NT2/D1 (cell line): ENCODE results near the gene ATP8B3.
A peak's percentile ranks its signal among the peaks of the same experiment; 100 is the strongest.

Experiments
- DNase-seq: peaks from one replicate; pipeline ENCODE4 v3.0.0-alpha.2; 2011; ENCODE audit warnings: low read depth, low spot score
- H3K27me3 ChIP-seq: 2 replicates; pipeline ENCODE4 v1.6.0; 2011; ENCODE audit warnings: mild to moderate bottlenecking; ENCODE audit not compliant: insufficient read length, insufficient read depth
- H3K36me3 ChIP-seq: 2 replicates; pipeline ENCODE4 v1.6.1; 2011; ENCODE audit warnings: mild to moderate bottlenecking, low read length, mixed read lengths; ENCODE audit not compliant: insufficient read depth, insufficient read length
- H3K4me1 ChIP-seq: 2 replicates; pipeline ENCODE4 v1.5.1; 2011; ENCODE audit not compliant: insufficient read depth, insufficient read length
- H3K4me3 ChIP-seq: 2 replicates; pipeline ENCODE4 v1.5.1; 2011; ENCODE audit warnings: low read depth; ENCODE audit not compliant: insufficient read length
- H3K9ac ChIP-seq: 2 replicates; pipeline ENCODE4 v1.6.0; 2011; ENCODE audit warnings: low read depth; ENCODE audit not compliant: insufficient read length
- H3K9me3 ChIP-seq: 2 replicates; pipeline ENCODE4 v1.5.1; 2011; ENCODE audit warnings: mild to moderate bottlenecking, low read length; ENCODE audit not compliant: insufficient read depth
- SUZ12 ChIP-seq: IDR thresholded peaks from 2 replicates; pipeline ENCODE4 v1.6.1; 2011; ENCODE audit not compliant: insufficient read length, insufficient read depth; ENCODE audit errors: extremely low read depth
- YY1 ChIP-seq: IDR thresholded peaks from 2 replicates; pipeline ENCODE4 v1.6.1; 2011; ENCODE audit not compliant: insufficient read length, insufficient read depth
- ZNF274 ChIP-seq: IDR thresholded peaks from 2 replicates; pipeline ENCODE4 v1.6.1; 2011; ENCODE audit warnings: mild to moderate bottlenecking, low read depth, low read length

Gene ATP8B3

DNA sequence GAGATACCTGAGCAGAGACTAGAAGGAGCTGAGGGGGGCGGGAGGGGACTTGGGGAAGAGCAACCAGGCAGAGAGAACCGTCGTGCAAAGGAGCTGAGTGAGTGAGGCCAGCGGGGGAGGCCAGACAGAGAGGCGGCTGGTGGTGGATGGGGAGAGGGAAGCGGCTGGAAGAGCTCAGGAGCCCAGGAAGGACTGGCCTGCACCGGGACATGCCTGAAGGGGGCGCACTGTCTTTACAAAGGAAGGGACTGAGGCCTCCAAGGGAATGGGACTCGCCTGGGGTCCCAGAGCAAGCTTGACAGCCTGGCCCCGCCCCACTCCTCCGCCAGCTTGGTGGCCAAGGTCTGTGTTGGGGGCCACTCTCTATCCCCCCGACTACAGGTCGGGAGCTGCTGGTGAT is 43.8 kb downstream of the ATP8B3 start:
- Histone ChIP-seq H3K4me1 (peaks cover 22% of the 10 kb centered on the region), H3K9me3 (peaks cover 13% of the 10 kb centered on the region), H3K4me3 (no peak overlapping the region), H3K9ac (peak overlapping the region; percentile 26), H3K36me3 (no peaks in the 10 kb centered on the region), H3K27me3 (peaks cover 48% of the 10 kb centered on the region)
- TF ChIP-seq ZNF274 = no peak
- TF ChIP-seq YY1 = no peak
- no peak for TF ChIP-seq SUZ12
- DNase-seq = peak; percentile 49

DNA sequence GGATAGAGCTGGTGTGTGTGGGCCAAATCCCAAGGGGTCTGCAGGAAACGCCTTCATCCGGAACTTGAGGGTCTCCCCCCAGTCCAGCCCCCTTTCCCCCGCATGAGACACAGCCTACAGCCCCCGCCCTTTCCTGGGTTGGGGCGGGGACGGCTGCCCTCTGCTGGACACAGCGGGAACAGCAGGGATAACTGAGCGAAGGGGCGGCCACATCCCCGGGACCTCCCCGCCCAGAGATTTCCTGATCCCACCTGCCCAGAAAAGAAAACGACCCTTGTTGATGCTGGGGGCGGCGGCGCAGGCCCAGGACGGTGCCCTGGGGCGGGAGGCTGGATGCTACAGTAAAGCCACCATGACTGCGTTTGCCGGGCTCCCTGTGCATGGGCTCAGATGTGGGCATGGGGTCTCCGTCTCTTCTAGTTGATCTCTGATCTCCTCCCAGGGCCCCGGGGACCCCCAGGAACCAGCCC is 44.6 kb downstream of the ATP8B3 start:
- Histone ChIP-seq H3K9me3 (peaks cover 13% of the 10 kb centered on the region), H3K9ac (no peak overlapping the region), H3K27me3 (peaks cover 56% of the 10 kb centered on the region), H3K4me3 (no peak overlapping the region), H3K36me3 (no peaks in the 10 kb centered on the region), H3K4me1 (peaks cover 22% of the 10 kb centered on the region)
- TF ChIP-seq SUZ12 (no peak), YY1 (no peak), ZNF274 (no peak)
- no peak for DNase-seq

DNA sequence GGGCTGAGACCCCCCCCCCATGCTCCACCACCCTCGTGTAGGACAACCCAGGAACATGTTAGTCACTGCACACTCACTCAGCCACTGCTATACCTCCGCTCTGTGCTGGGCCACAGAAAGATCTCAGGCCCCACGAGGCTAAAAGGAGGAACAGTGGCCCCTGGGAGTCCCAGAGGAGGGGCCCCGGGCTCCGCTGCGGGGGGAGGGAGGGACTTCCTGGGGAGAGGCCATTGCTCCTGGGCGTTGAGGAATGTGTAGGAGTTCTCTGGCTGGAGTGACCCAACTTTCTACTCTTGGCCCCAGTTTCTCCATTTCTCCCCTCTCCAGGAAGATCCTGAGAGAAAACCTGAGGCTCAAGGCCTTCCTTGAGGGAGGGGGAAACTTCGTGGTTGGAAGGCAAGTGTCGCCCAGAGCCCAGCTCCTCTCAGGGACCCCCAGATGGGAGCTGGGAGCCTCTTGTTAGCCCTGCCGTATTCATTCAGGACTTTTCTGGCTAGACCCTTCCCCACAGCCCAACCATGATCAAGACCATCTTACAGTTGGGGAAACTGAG is 45.2 kb downstream of the ATP8B3 start:
- Histone ChIP-seq H3K9me3 (peaks cover 13% of the 10 kb centered on the region), H3K4me1 (peaks cover 26% of the 10 kb centered on the region), H3K9ac (no peak overlapping the region), H3K4me3 (no peak overlapping the region), H3K36me3 (no peaks in the 10 kb centered on the region), H3K27me3 (peaks cover 62% of the 10 kb centered on the region)
- no peak for DNase-seq
- TF ChIP-seq SUZ12 = no peak
- TF ChIP-seq ZNF274 = no peak

DNA sequence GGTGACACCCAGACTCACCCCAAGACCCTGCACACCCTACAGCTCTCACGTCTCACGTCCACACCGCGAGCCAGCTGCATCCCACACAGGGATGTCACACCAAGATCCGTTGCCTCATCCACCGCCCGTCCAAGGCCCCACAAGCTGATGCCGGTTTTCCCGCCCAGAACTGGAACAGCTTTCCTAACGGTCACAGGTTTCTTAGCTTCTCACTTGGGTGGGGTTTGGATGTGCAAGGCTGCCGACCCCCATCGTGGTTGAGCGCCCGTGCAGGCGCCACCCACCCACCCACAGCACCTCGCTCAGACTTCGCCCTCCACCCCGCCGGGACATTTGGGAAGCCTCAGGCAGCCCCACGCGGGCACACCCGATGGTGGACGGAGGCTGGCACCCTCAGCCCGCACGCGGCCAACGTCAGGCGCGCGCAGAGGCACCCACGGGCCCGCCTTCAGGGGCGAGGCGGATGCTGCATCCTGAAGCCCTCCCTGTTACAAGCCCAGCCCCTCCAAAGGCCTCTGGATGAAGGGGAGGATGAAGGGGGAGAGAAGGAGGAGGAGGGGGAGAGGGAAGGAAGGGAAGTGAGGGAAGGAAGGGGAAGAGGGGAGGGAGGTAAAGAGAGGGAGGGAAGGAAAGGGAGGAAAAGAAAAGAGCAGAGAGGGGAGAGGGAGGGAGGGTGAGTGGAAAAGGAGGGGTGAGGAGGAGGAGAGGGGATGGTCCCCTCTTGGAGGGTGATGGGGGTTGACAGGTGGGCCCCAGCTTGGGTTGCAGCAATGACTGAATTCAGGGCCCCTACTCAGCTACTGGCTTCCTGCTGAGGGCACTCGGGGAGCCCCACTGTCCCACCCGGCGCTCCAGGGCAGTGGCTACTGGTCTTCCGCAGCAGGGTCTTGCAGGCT is 45.9 kb downstream of the ATP8B3 start:
- Histone ChIP-seq H3K4me3 (no peak overlapping the region), H3K9ac (no peak overlapping the region), H3K36me3 (no peaks in the 10 kb centered on the region), H3K27me3 (peaks cover 69% of the 10 kb centered on the region), H3K9me3 (peaks cover 8% of the 10 kb centered on the region), H3K4me1 (peaks cover 26% of the 10 kb centered on the region)
- TF ChIP-seq SUZ12 (no peak), YY1 (no peak), ZNF274 (no peak)
- DNase-seq = no peak

DNA sequence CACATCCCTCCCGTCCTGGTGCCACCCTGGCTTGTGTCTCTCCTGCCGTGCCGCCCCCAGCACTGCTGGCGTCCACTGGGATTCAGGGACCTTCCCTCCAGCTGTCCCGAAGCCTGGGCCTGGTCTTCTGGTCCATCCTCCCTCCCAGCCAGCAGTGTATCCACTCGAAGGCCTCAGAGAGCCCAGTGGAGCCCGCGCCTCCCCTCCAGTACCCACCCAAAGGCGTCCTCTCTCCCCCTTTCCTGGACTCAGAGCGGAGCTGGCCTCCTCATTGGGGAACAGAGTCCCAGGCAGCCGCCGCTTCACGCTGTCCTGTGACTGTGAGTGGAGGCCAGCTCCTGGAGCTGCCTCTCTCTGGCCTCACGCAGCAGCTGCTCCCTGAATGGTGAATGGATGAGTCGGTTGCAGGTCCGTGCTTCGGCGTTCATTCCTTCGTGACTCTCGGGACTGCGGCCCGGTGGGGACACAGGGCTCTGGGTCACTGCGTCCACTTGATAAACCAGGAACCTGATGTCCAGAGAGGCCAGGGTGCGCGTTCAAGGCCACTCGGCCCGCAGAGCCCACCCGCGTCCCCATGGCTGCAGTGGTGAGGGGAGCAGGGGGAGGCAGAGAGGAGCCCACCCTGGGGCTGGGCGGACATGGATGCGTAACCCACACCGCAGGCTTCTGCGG is 46.7 kb downstream of the ATP8B3 start:
- peaks cover 76% of the 10 kb centered on the region for H3K27me3 ChIP-seq
- peaks cover 26% of the 10 kb centered on the region for H3K4me1 ChIP-seq
- DNase-seq = no peak
- H3K9ac ChIP-seq = peak overlapping the region; percentile 50
- no peak for TF ChIP-seq SUZ12
- TF ChIP-seq YY1 = no peak
- TF ChIP-seq ZNF274 = no peak
- H3K9me3 ChIP-seq = peaks cover under 1% of the 10 kb centered on the region; the same call in 1 of the 2 replicates
- H3K36me3 ChIP-seq = no peaks in the 10 kb centered on the region
- H3K4me3 ChIP-seq = no peak overlapping the region

DNA sequence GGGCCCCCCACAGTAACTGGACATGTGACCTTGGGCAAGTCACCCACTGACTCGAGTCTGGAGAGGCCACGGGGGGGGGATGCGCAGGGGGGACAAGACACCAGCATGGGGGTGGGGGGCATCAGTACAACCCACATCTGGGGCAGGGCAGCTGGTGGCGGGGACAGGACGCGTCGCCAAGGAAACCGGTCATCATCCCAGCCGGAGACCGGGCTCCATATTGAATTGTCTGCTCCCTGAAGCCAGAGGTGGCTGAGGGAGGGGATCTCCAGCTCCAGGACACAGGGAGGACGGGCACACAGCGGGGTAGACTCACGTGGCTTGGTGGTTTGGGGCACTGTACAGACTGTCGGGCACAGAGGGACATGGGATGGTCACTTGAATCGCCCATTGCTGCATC is 47.3 kb downstream of the ATP8B3 start:
- Histone ChIP-seq H3K4me1 (peaks cover 30% of the 10 kb centered on the region), H3K27me3 (peaks cover 83% of the 10 kb centered on the region), H3K9me3 (no peaks in the 10 kb centered on the region; the same call in 1 of the 2 replicates), H3K9ac (no peak overlapping the region), H3K4me3 (no peak overlapping the region), H3K36me3 (no peaks in the 10 kb centered on the region)
- TF ChIP-seq ZNF274 (no peak), YY1 (no peak), SUZ12 (no peak)
- no peak for DNase-seq
